PFSK-1 (cell line): ENCODE results near the gene PINK1.

Experiments used
- FOXP2 ChIP-seq: optimal IDR thresholded peaks from 2 replicates; pipeline ENCODE3; 2011; ENCODE audit warnings: borderline replicate concordance, control low read depth, inconsistent platforms; ENCODE audit not compliant: insufficient read depth; ENCODE audit errors: extremely low read length, extremely low read depth
- POLR2AphosphoS5 ChIP-seq: IDR thresholded peaks from 2 replicates; pipeline ENCODE4 v1.6.1; 2012; ENCODE audit warnings: low read depth, mild to moderate bottlenecking, control low read depth, low read length, moderate library complexity
- TAF1 ChIP-seq: IDR thresholded peaks from 2 replicates; pipeline ENCODE4 v1.6.1; 2012; ENCODE audit warnings: low read length, control low read depth, borderline replicate concordance; ENCODE audit not compliant: insufficient read depth
- TF ChIP-seq, protein P1 (sequence below), 2 experiments: IDR thresholded peaks; 2 replicates each; pipeline versions ENCODE4 v1.6.1 to v1.8.0; 2011 to 2012; ENCODE audit warnings: low read depth in 2 of 2, low read length in 2 of 2, control low read depth in 1 of 2, inconsistent platforms in 1 of 2, mild to moderate bottlenecking in 1 of 2, moderate library complexity in 1 of 2; ENCODE audit not compliant: insufficient read depth in 1 of 2

GRCh38 chr1:20589331-20590278 lies 43.7 kb upstream of the PINK1 start:
- no peak for TF ChIP-seq POLR2AphosphoS5
- no peak for TF ChIP-seq FOXP2
- no peak for TF ChIP-seq TAF1
- TF ChIP-seq, protein P1, sequence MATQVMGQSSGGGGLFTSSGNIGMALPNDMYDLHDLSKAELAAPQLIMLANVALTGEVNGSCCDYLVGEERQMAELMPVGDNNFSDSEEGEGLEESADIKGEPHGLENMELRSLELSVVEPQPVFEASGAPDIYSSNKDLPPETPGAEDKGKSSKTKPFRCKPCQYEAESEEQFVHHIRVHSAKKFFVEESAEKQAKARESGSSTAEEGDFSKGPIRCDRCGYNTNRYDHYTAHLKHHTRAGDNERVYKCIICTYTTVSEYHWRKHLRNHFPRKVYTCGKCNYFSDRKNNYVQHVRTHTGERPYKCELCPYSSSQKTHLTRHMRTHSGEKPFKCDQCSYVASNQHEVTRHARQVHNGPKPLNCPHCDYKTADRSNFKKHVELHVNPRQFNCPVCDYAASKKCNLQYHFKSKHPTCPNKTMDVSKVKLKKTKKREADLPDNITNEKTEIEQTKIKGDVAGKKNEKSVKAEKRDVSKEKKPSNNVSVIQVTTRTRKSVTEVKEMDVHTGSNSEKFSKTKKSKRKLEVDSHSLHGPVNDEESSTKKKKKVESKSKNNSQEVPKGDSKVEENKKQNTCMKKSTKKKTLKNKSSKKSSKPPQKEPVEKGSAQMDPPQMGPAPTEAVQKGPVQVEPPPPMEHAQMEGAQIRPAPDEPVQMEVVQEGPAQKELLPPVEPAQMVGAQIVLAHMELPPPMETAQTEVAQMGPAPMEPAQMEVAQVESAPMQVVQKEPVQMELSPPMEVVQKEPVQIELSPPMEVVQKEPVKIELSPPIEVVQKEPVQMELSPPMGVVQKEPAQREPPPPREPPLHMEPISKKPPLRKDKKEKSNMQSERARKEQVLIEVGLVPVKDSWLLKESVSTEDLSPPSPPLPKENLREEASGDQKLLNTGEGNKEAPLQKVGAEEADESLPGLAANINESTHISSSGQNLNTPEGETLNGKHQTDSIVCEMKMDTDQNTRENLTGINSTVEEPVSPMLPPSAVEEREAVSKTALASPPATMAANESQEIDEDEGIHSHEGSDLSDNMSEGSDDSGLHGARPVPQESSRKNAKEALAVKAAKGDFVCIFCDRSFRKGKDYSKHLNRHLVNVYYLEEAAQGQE (IDR thresholded peaks at IDR 0.05; ENCODE audit: insufficient read depth in 1 of 2, low read depth in 2 of 2, low read length in 2 of 2): no peak
